ENCODE results near the gene CDK16. TPM values are rescaled to one million over a fixed set of nuclear protein-coding genes. Genes with fewer than 3 reads are reported as not detected.

Gene CDK16
- total RNA-seq, 2 donors from 2014 or later = 95.0 to 147 TPM

DNA sequence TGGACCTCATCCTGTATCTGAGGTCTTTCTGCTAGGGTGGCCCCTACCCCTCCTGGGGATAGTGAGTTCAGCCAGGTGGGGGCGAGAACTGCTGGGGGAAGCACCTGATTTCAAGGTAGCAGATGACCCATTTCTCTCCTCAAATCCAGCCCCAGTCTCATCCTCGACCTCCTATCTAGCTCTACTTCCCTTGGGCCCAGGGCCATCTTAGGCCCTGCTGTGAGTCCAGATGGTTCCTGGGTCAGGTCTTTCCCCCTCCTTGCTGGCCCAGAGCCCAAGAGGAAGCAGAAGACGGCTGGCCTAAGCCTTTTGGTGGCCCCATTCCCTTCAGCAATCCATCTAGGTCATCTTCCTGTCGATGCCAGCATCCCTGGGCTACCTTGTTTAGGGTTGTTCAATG, 3.3 kb downstream of the CDK16 start:
- TF ChIP-seq, protein P1, sequence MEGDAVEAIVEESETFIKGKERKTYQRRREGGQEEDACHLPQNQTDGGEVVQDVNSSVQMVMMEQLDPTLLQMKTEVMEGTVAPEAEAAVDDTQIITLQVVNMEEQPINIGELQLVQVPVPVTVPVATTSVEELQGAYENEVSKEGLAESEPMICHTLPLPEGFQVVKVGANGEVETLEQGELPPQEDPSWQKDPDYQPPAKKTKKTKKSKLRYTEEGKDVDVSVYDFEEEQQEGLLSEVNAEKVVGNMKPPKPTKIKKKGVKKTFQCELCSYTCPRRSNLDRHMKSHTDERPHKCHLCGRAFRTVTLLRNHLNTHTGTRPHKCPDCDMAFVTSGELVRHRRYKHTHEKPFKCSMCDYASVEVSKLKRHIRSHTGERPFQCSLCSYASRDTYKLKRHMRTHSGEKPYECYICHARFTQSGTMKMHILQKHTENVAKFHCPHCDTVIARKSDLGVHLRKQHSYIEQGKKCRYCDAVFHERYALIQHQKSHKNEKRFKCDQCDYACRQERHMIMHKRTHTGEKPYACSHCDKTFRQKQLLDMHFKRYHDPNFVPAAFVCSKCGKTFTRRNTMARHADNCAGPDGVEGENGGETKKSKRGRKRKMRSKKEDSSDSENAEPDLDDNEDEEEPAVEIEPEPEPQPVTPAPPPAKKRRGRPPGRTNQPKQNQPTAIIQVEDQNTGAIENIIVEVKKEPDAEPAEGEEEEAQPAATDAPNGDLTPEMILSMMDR (IDR thresholded peaks at IDR 0.05) = no peak
- Histone ChIP-seq H3K4me1 (no peaks in the 10 kb centered on the region), H3K36me3 (no peaks in the 10 kb centered on the region), H3K27ac (no peak overlapping the region), H3K27me3 (no peaks in the 10 kb centered on the region), H3K9ac (ENCODE audit: low read depth in 2 of 2, low read length in 2 of 2) (no peak overlapping the region), H3K9me3 (no peaks in the 10 kb centered on the region), H3K4me3 (no peak overlapping the region)
- intact Hi-C loops (cut with DNase I) = no loop called here
- no peak for DNase-seq

DNA sequence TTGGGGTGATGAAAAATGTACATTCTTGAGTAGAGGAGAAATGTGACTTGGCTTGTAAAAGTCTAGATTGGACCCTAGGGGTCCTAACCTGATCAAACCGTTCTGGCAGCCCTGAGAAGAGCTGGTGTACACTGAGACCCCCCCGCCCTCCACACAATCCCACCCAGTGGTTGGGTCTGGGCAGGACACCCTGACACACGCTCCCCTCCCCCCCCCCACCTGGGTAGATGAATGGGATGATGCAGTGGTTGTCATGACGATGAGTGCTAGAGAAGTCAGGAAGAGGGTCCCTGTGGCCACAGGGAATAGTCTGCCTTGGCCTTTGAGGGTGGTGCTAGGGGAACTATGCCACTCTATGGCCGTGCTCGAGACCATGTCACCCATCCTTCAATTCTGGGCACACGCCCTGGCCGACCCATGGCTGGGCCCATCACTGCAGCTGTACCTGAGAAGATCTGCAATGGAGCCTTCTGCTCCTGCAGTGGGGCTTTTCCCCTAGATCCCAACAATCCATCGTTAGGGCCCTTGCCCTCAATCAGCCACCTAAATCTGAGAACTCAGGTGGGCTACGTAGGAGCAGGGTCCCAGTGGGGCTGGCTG, 4.4 kb downstream of the CDK16 start:
- intact Hi-C loops (cut with DNase I) = no loop called here
- Histone ChIP-seq H3K27ac (no peak overlapping the region), H3K4me1 (no peaks in the 10 kb centered on the region), H3K9ac (ENCODE audit: low read depth in 2 of 2, low read length in 2 of 2) (no peak overlapping the region), H3K36me3 (no peaks in the 10 kb centered on the region), H3K9me3 (no peaks in the 10 kb centered on the region), H3K27me3 (no peaks in the 10 kb centered on the region), H3K4me3 (no peak overlapping the region)
- no peak for DNase-seq
- TF ChIP-seq, protein P1 (IDR thresholded peaks at IDR 0.05) = no peak

DNA sequence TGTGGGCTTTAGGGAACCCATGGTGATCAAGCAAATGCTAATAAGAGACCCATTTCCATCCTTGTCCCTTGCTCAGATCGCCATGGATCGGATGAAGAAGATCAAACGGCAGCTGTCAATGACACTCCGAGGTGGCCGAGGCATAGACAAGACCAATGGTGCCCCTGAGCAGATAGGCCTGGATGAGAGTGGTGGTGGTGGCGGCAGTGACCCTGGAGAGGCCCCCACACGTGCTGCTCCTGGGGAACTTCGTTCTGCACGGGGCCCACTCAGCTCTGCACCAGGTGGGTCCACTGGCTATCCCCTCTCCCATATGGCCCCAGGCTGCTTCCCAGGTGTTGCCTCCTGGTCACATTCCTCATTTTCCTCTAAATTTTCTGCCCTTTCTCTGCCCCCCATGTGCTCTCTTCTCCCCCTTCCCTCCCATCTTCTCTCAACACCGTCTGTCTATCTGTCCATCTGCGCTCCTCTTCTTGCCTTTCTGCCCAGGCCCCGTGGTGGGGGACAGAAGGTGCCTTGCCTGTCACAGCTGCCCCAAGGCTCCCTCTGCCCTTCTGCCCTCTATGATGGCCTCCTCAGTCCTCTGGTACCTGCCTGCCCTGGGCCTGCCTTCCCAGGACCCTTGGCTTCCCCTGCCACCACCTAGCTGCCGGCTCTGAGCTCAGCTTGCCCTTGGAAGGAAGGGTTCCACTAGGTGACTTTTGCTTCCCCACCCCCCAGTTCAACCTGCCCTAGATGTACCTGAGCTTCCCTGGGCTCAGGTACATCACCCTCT, 5.2 kb downstream of the CDK16 start:
- Histone ChIP-seq H3K27ac (no peak overlapping the region), H3K36me3 (no peaks in the 10 kb centered on the region), H3K9me3 (no peaks in the 10 kb centered on the region), H3K4me1 (no peaks in the 10 kb centered on the region), H3K27me3 (no peaks in the 10 kb centered on the region), H3K4me3 (no peak overlapping the region), H3K9ac (ENCODE audit: low read depth in 2 of 2, low read length in 2 of 2) (no peak overlapping the region)
- no peak for DNase-seq
- intact Hi-C loops (cut with DNase I) = no loop called here
- TF ChIP-seq, protein P1 (IDR thresholded peaks at IDR 0.05) = no peak

DNA sequence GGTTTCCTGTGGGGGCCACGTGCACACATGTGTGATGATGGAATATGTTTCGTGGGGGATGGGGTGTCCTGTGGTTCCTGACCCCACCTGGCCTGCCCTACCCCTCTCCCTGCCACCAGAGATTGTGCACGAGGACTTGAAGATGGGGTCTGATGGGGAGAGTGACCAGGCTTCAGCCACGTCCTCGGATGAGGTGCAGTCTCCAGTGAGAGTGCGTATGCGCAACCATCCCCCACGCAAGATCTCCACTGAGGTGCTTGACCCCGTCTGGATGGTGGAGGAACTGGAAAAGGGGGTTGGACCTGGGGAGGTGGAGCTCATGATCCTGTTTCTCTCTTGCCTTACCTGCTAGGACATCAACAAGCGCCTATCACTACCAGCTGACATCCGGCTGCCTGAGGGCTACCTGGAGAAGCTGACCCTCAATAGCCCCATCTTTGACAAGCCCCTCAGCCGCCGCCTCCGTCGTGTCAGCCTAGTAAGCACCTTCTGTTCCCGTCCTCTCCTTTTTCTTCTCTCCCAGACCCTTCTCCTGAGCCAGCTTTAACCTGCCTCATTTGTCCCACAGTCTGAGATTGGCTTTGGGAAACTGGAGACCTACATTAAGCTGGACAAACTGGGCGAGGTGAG, 5.9 kb downstream of the CDK16 start:
- H3K27me3 ChIP-seq = no peaks in the 10 kb centered on the region
- H3K4me3 ChIP-seq = no peak overlapping the region
- no peak overlapping the region for H3K9ac ChIP-seq (ENCODE audit: low read depth in 2 of 2, low read length in 2 of 2)
- no peaks in the 10 kb centered on the region for H3K9me3 ChIP-seq
- DNase-seq = no peak
- intact Hi-C loops (cut with DNase I) = no loop called here
- TF ChIP-seq, protein P1 (IDR thresholded peaks at IDR 0.05) = no peak
- H3K27ac ChIP-seq = no peak overlapping the region
- H3K4me1 ChIP-seq = no peaks in the 10 kb centered on the region
- no peaks in the 10 kb centered on the region for H3K36me3 ChIP-seq

DNA sequence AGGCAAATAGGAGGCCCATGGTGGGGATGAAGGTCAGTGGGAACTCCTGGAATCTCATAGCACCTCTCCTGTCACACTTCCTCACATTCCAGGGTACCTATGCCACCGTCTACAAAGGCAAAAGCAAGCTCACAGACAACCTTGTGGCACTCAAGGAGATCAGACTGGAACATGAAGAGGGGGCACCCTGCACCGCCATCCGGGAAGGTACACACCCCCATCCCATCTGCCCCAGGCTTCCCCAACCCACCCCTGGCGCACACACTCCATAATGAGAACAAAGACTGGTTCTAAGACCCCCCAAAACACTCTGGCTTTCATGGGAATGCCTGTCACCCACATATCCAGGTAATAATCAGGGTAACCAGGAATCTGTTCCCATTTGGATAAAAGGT, 6.4 kb downstream of the CDK16 start:
- intact Hi-C loops (cut with DNase I) = no loop called here
- no peak for DNase-seq
- TF ChIP-seq, protein P1 (IDR thresholded peaks at IDR 0.05) = no peak
- no peaks in the 10 kb centered on the region for H3K36me3 ChIP-seq
- no peaks in the 10 kb centered on the region for H3K4me1 ChIP-seq
- H3K9me3 ChIP-seq = no peaks in the 10 kb centered on the region
- H3K4me3 ChIP-seq = no peak overlapping the region
- H3K27ac ChIP-seq = no peak overlapping the region
- no peaks in the 10 kb centered on the region for H3K27me3 ChIP-seq
- H3K9ac ChIP-seq (ENCODE audit: low read depth in 2 of 2, low read length in 2 of 2) = no peak overlapping the region
